Middle frontal gyrus (tissue), 1 donor: Measurements from ENCODE around the gene SPO11.
A peak's percentile ranks its signal among the peaks of the same experiment; 100 is the strongest.

Experiments
- DNase-seq: peaks from one replicate; pipeline ENCODE4 v3.0.0-alpha.2; 2015; ENCODE audit warnings: low spot score; ENCODE audit errors: extremely low spot score

SPO11 gene

GRCh38 chr20:57374931-57375651, 45.5 kb downstream of the SPO11 start:
- DNase-seq, result no peak

GRCh38 chr20:57375652-57376230, 46.1 kb downstream of the SPO11 start:
- DNase-seq, result no peak

DNA sequence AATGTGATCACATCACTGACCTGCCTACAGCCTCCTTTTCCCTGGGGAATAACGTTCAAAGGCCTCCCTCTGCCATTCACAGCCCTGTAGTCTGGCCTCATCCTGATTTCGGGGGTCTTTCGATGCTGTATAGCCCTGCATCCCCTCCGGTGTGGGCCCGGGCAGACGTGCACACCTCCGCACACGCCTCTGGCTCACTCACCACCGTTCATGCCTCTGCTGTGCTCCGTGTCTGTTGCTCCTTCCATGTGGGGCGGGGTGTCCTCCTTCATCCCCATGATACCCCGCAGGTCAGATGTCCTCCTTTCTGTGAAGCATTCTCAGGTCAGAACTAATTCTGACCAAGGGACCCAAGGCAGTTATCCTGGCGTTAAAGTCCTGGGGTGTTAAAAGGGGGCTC, 47.7 kb downstream of the SPO11 start:
- no peak for DNase-seq

DNA sequence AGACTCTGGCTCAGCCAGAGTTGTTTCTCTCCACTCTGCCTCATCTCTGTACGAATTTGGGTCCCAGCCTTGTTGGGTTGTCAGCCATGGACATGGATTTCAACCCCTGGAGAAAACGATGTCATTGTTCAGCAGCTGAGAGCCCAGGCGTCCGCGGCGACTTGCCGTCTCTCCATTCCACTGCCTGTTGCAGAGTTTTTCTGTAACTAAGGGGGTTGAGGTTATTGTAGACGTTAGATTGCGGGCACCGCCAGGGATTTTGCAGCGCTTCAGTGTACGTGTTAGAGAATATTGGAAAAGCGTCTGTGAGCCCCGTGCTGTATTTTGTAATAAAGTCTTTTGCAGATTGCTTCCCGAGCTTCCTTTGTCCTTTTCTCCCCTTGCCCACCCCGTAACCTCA, 48.5 kb downstream of the SPO11 start:
- DNase-seq, result no peak

- no peak for DNase-seq
These were observed 49.2 kb downstream of the SPO11 start for GRCh38 chr20:57378646-57379262.

DNA sequence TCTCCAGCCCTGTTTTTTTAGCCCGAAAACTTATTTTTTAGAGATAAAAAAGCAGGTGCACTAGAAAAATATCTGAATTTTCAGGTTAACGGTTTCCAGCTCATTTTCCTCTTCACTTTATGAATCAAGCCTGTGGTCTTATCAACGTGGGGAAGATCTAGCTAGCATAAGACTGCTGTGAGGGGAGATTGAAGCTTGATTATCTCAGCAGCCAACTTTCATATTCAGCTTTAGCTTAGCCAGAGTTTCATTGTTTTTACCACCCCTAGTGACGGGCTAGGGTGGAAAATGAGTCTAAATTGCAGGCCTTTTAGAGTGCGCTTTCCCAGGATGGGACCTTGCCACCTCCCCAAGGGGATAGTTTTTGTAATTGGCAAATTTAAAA, 49.7 kb downstream of the SPO11 start:
- no peak for DNase-seq

DNA sequence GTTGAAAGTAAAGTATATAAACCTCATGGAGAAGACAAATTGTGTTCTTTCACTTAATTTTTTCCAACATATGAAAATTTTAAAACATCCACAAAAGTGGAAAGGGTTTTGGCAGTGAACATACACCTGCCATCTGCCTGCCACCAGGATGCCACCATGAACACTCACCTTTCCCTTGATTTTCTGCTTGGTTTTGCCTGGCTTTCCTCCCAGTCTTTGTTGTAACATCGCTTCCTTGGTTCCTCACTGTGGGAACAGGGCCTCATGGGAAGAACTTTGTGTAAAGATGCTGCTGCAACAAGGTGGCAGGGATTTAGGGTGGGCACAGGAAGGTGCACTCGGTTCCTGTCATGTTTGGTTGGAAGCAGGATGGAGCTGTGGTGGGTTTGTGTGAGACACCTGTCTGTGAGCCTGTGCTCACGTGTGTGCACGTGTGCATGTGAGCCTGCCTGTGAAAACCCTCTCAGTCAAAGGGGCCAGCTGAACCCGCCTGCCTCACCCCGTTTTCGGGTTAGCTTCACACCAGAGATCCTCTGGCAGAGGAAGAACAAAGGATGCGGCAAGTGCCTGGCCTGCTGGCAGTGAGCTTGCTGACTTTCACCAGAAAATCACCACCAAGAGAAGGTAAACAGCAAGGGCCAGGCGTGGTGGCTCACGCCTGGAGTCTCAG, 50.6 kb downstream of the SPO11 start:
- no peak for DNase-seq

DNA sequence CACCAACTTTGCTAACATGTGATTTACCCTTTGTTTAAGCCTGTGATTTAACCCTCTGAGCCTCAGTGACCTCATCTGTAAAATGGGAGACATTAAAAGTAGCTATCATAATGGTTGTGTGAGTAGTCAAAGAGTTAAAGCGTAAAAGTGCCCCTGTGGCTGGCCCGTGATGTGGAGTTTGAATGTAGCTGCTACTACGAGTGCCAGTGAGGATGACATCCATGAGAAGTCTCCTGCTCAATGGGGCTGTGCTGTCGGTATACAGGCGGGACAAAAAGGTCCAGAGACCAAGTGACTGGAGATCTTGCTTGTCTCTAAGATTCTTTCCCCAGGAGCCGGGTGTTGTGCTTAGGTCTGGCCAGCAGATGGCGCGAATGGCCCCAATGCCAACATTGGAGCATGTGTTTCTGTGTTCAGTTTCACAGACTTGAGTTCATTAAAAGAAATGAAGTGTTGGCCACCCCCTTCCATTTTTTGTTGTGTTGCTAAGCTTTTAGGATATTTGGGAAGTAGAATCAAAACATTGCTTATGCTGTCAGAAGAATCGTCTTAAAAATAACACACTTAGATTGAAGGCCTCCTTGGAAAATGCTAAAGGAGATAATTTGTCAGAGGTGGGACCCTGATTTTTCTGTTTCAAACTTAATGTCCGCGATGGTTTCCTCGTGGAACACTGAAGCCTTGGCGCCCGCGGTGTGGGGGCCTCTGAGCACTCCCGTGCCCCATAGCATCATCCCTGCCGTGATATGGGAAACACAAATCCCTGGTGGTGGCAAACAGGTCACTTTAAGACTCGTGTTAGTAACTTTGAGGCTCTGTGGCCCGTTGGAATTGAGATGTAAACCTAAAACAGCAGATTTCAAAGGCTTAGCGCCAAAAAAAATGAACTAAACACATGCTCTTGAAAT, 52.2 kb downstream of the SPO11 start:
- DNase-seq, result peak; percentile 82

DNA sequence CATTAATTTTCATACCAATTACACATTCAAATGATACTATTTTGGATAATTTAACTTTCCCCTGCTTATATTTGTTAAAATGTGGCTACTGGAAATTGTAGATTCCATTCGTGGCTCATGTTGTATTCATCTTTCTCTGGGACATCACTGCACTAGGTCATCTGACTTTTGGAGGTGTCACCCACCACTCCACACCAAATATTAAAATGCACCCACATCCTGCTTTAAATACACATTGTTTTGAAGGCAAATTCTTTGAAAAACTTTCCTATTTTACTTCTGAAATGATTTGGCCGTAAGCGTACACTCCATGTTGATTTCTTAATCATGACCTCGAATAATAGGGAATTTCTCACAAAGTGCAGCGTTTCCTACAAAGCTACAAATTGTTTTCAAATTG, 52.9 kb downstream of the SPO11 start:
- DNase-seq, result no peak

- DNase-seq, result no peak
These were observed 54.1 kb downstream of the SPO11 start for GRCh38 chr20:57383447-57384347.

GRCh38 chr20:57384486-57384885, 54.9 kb downstream of the SPO11 start:
- DNase-seq, result no peak

GRCh38 chr20:57384953-57385761, 55.6 kb downstream of the SPO11 start:
- no peak for DNase-seq

DNA sequence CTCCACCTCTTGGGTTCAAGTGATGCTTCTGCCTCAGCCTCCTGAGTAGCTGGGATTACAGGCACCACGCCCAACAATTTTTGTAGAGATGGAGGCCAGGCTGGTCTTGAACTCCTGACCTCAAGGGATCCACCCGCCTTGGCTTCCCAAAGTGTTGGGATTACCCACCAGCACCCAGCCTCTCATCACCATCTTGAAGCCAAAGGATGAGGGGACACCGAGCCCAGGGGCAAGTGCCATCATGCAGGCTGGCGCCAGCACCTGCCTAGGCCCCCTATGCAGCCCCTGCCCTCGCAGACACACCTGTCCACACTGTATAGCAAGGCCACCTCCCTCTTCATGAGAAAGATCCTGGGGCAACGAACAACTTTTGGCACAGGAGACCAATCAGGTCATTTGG, 56.3 kb downstream of the SPO11 start:
- DNase-seq, result no peak

DNA sequence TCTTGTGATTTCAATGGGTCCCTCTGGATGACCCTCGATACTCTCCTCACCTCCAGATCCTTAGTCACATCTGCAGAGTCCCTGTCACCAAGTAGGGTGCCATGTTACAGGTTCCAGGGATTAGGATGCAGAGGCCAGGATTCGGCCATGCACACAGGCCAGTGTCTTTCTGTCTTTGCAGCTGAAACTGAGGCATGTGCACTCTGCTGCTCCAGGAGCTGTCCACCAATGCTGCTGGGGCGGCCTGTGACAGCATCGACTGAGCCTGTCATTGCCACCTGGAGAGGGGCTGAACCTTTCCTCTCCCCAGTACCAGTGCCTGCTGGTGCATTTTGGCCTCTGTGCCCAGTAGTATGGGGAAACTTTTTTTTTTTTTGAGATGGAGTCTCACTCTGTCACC, 57.2 kb downstream of the SPO11 start:
- DNase-seq, result no peak

- DNase-seq, result no peak
These were observed 57.9 kb downstream of the SPO11 start for GRCh38 chr20:57387463-57387862.

GRCh38 chr20:57387945-57388371, 58.4 kb downstream of the SPO11 start:
- DNase-seq, result no peak

DNA sequence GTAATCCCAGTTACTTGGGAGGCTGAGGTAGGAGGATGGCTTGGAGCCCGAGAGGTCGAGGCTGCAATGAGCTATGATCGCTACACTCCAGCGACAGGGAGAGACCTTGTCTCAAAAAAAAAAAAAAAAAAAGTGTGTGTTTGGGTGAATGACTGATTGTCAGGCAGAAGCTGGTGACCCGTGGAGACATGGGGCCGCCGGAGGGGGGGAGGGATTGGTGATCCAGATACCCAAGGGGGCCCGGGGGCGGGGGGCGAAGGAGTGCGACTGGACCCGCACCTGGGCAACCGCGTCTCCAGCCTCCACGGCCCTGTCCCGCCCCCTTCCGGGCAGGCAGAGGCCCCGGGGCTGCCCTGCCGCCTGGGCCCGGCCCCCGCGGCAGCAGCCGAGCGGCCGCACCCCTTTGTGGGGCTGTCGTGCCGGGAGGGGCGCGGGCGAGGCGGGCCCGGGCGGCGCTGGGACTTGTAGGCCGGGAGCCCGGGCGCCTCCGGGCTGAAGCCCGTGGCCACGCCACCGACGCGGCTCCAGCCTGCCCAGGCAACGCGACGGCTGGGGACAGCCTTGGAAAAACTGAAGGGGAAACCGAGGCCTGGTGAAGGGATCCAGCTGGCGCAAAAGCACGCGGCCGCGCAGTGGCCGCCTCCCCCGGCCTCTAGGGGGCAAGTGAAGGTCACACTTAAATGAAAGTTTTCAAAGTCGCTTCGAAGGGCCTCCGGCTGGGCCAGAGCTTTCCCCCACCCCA, 59.5 kb downstream of the SPO11 start:
- DNase-seq, result no peak

DNA sequence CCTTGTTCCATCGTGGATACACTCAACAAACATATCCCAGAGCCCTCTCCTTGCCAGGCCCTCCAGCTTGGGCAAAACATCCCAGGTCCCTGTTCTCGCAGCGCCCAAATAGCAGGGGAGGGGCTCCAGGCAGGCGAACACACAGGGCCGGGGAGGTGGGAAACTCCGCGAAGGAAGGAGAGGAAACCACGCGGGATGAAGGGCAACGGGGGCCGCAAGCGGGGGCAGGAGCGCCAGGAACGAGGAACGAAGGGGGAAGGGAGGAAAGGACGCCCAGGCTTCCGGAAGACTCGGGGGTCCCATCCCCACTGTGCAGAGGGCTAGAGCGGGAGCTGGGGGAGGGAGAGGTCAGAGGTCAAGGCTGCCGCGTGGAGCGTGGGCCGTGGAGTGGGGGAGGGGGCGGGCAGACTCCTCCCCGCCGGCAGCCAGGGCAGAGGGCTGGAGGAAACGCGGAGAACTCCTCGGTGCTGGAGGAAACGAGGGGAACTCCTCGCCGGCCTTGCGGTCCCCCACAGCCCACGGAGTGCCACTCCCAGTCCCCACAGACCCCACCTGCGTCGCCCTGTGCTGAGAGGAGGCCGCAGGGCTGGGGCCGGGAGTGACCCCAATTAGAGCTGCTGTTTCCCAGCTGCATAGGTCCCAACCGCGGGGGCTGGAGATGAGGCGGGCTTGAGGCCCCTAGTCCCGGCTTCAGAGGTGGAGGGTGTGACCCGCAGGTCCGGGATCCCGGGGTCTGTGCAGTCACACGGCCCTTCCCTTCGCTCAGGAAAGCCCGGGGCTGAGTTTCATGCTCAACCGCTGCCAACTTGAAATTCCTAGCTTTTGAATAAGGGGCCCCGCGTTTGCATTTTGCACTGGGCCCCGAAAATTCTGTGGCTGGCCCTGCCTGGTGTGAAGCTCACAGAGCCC, 60.3 kb downstream of the SPO11 start:
- DNase-seq, result no peak
